PC-9 (cell line): Measurements from ENCODE around the gene KIF11.

Experiments used
- EZH2 ChIP-seq: fragments of 200-600 bp; sonication (generic); IDR thresholded peaks from 2 replicates; pipeline ENCODE4 v1.8.0; 2017; ENCODE audit warnings: antibody characterized with exemption, low read depth
- TF ChIP-seq, protein P1 (sequence below): fragments of 200-600 bp; sonication (generic); conservative IDR thresholded peaks from 2 replicates; pipeline ENCODE4 v1.6.1; 2017; ENCODE audit warnings: mixed run types, antibody characterized with exemption, mild to moderate bottlenecking, moderate library complexity

- TF ChIP-seq, protein P1, sequence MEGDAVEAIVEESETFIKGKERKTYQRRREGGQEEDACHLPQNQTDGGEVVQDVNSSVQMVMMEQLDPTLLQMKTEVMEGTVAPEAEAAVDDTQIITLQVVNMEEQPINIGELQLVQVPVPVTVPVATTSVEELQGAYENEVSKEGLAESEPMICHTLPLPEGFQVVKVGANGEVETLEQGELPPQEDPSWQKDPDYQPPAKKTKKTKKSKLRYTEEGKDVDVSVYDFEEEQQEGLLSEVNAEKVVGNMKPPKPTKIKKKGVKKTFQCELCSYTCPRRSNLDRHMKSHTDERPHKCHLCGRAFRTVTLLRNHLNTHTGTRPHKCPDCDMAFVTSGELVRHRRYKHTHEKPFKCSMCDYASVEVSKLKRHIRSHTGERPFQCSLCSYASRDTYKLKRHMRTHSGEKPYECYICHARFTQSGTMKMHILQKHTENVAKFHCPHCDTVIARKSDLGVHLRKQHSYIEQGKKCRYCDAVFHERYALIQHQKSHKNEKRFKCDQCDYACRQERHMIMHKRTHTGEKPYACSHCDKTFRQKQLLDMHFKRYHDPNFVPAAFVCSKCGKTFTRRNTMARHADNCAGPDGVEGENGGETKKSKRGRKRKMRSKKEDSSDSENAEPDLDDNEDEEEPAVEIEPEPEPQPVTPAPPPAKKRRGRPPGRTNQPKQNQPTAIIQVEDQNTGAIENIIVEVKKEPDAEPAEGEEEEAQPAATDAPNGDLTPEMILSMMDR, result no peak
- TF ChIP-seq EZH2, result no peak
Observed at GRCh38 chr10:92693534-92693893, 100.6 kb downstream of the KIF11 start.
